Measurements from ENCODE around the gene PYGO2.

The PYGO2 gene

GRCh38 chr1:154975409-154976059, 14.0 kb upstream of the PYGO2 start:
- H3K9me3 ChIP-seq (ENCODE audit: severe bottlenecking), result no peaks in the 10 kb centered on the region
- TF ChIP-seq CTCF (IDR thresholded peaks at IDR 0.05; ENCODE audit: low read depth, low read length), result no peak
- peak overlapping the region; percentile 55 for H3K4me3 ChIP-seq (ENCODE audit: low read depth, low read length)
- H3K36me3 ChIP-seq, result peaks cover 35% of the 10 kb centered on the region
- DNase-seq, result peak; percentile 63
- peak overlapping the region; percentile 89 for H3K27ac ChIP-seq
- H3K27me3 ChIP-seq (ENCODE audit: insufficient read depth, low read depth, severe bottlenecking), result no peaks in the 10 kb centered on the region

- TF ChIP-seq CTCF (IDR thresholded peaks at IDR 0.05; ENCODE audit: low read depth, low read length), result no peak
- DNase-seq, result peak; percentile 100
- Histone ChIP-seq H3K27me3 (ENCODE audit: insufficient read depth, low read depth, severe bottlenecking) (no peaks in the 10 kb centered on the region), H3K27ac (peak overlapping the region; percentile 89), H3K36me3 (peaks cover 29% of the 10 kb centered on the region), H3K4me3 (ENCODE audit: low read depth, low read length) (peak overlapping the region; percentile 55), H3K9me3 (ENCODE audit: severe bottlenecking) (no peaks in the 10 kb centered on the region)
These were observed 13.3 kb upstream of the PYGO2 start for GRCh38 chr1:154974808-154975408.

- H3K36me3 ChIP-seq, result peaks cover 22% of the 10 kb centered on the region
- peak within 1 kb of the TSS; percentile 89 for H3K27ac ChIP-seq
- H3K9me3 ChIP-seq (ENCODE audit: severe bottlenecking), result no peaks in the 10 kb centered on the region
- no peak for TF ChIP-seq CTCF (IDR thresholded peaks at IDR 0.05; ENCODE audit: low read depth, low read length)
- peak; percentile 100 for DNase-seq
- peak within 1 kb of the TSS; percentile 55 for H3K4me3 ChIP-seq (ENCODE audit: low read depth, low read length)
- no peaks in the 10 kb centered on the region for H3K27me3 ChIP-seq (ENCODE audit: insufficient read depth, low read depth, severe bottlenecking)
These were observed 12.7 kb upstream of the PYGO2 start, which contains the start of gene CKS1B for GRCh38 chr1:154974102-154974807. CKS1B (plus strand) TSS chr1:154974681; CDS start chr1:154974746, 65 bp downstream.

- Histone ChIP-seq H3K27ac (peak overlapping the region; percentile 89), H3K4me3 (ENCODE audit: low read depth, low read length) (peak overlapping the region; percentile 55), H3K27me3 (ENCODE audit: insufficient read depth, low read depth, severe bottlenecking) (no peaks in the 10 kb centered on the region), H3K36me3 (peaks cover 18% of the 10 kb centered on the region), H3K9me3 (ENCODE audit: severe bottlenecking) (no peaks in the 10 kb centered on the region)
- DNase-seq, result peak; percentile 100
- TF ChIP-seq CTCF (IDR thresholded peaks at IDR 0.05; ENCODE audit: low read depth, low read length), result peak; percentile 20; the same call in 1 of the 2 replicates
These were observed 11.9 kb upstream of the PYGO2 start for GRCh38 chr1:154973344-154974101.

GRCh38 chr1:154972517-154973343, 11.1 kb upstream of the PYGO2 start:
- Histone ChIP-seq H3K27me3 (ENCODE audit: insufficient read depth, low read depth, severe bottlenecking) (no peaks in the 10 kb centered on the region), H3K4me3 (ENCODE audit: low read depth, low read length) (peak overlapping the region; percentile 55), H3K9me3 (ENCODE audit: severe bottlenecking) (no peaks in the 10 kb centered on the region), H3K27ac (peak overlapping the region; percentile 89), H3K36me3 (peaks cover 17% of the 10 kb centered on the region)
- DNase-seq, result peak; percentile 64
- TF ChIP-seq CTCF (IDR thresholded peaks at IDR 0.05; ENCODE audit: low read depth, low read length), result no peak

Measured in WERI-Rb-1 (cell line).